ENCODE results near the gene BAHCC1. TPM values are rescaled to one million over a fixed set of nuclear protein-coding genes. Genes with fewer than 3 reads are reported as not detected.

The BAHCC1 gene
- total and polyA plus RNA-seq, 9 donors: 6.9 to 17.4 (median 14.7) TPM

- Histone ChIP-seq H3K9me3 (replicated peaks; ENCODE audit: control insufficient read depth, low read depth, low read length) (no peaks in the 10 kb centered on the region), H3K27me3 (ENCODE audit: control insufficient read depth, insufficient read depth, low read length) (peaks cover 3% of the 10 kb centered on the region), H3K4me1 (ENCODE audit: control insufficient read depth, insufficient read depth, low read length) (peaks cover 84% of the 10 kb centered on the region), H3K27ac (ENCODE audit: low read length) (peak overlapping the region; percentile 87), H3K36me3 (ENCODE audit: control insufficient read depth, insufficient read depth, low read length) (no peaks in the 10 kb centered on the region), H3K4me3 (ENCODE audit: low read length) (peak overlapping the region; percentile 18)
- peak; percentile 89 for DNase-seq
- 23% methylated on average over 23 of the region's 39 CpGs for WGBS (ENCODE audit: insufficient coverage)
Measured at GRCh38 chr17:81403671-81404534, 8.6 kb downstream of the BAHCC1 start.

- peaks cover 3% of the 10 kb centered on the region for H3K27me3 ChIP-seq (ENCODE audit: control insufficient read depth, insufficient read depth, low read length)
- no peak for DNase-seq
- no peaks in the 10 kb centered on the region for H3K36me3 ChIP-seq (ENCODE audit: control insufficient read depth, insufficient read depth, low read length)
- H3K4me3 ChIP-seq (ENCODE audit: low read length): no peak overlapping the region
- H3K27ac ChIP-seq (ENCODE audit: low read length): peak overlapping the region; percentile 74
- H3K9me3 ChIP-seq (replicated peaks; ENCODE audit: control insufficient read depth, low read depth, low read length): no peaks in the 10 kb centered on the region
- peaks cover 92% of the 10 kb centered on the region for H3K4me1 ChIP-seq (ENCODE audit: control insufficient read depth, insufficient read depth, low read length)
- 39% methylated on average over 6 of the region's 11 CpGs for WGBS (ENCODE audit: insufficient coverage)
Measured at GRCh38 chr17:81404558-81405165, 9.4 kb downstream of the BAHCC1 start.

DNA sequence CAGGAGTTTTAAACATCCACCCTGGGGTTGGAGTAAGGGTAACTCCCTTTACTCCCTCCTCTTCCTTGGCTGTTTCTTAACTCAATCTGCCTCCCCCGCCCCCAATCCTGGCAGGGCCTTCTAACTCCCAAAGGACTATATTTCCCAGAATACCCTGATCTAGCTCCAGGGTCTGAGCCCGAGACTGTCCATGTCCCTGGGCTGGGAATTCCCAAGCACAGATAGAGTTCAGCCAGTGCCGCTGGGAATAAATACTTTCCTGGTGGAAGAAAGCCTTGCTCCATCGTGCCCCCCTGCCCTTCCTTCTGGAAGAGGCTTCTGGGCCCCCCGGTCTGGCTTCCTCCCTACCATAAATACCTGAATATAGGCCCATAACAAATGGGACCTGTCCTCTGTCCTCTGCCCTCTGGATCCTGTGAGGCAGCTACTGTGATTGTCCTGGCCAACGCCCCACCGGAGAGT is 10.2 kb downstream of the BAHCC1 start:
- Histone ChIP-seq H3K27ac (ENCODE audit: low read length) (peak overlapping the region; percentile 74), H3K4me1 (ENCODE audit: control insufficient read depth, insufficient read depth, low read length) (peaks cover 92% of the 10 kb centered on the region), H3K27me3 (ENCODE audit: control insufficient read depth, insufficient read depth, low read length) (peaks cover 3% of the 10 kb centered on the region), H3K9me3 (replicated peaks; ENCODE audit: control insufficient read depth, low read depth, low read length) (no peaks in the 10 kb centered on the region), H3K36me3 (ENCODE audit: control insufficient read depth, insufficient read depth, low read length) (no peaks in the 10 kb centered on the region), H3K4me3 (ENCODE audit: low read length) (no peak overlapping the region)
- DNase-seq: peak; percentile 73
- WGBS (ENCODE audit: insufficient coverage): 23% methylated on average over 3 of the region's 7 CpGs

DNA sequence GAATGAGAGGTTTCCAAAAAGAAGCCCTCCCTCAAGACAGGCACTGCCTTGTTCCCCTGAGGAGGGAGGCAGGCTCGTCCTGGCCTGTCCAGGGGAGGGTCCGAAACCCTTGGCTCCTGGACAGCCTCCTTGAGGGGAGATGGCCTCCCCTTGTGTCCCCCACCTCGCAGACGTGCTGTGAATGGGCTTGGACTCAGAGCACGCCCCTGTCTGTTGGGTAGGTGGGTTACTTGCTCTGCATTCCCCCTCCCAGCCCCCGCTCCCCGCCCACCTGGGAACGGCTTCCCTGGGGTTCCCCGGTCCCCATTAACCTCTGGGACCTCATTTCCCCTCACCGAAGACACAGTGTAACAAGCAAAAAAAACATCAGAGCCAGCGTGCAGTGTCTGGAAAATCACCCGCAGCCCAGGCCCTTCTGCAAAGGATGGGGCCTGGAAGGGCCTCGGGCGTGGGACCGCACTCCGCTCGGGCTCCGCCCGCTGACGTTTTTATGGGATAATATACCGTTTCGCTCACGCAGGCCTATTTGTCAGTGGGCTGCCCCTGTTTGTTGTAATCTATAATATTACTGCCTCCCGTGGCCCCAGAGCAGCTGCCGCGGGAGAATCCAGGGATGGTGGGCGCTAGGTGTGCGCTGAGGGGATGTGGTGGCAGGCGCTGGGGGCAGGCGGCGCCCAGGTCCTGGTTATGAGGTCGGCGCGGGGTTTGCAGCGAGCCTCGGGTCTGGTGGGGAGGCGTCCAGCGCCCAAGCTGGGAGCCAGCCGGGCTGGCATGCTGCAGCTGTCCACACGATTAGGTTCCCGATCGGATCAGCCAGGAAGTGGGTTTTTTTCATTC is 11.1 kb downstream of the BAHCC1 start:
- 30% methylated on average over 30 of the region's 42 CpGs for WGBS (ENCODE audit: insufficient coverage)
- Histone ChIP-seq H3K27ac (ENCODE audit: low read length) (peak overlapping the region; percentile 74), H3K36me3 (ENCODE audit: control insufficient read depth, insufficient read depth, low read length) (no peaks in the 10 kb centered on the region), H3K9me3 (replicated peaks; ENCODE audit: control insufficient read depth, low read depth, low read length) (no peaks in the 10 kb centered on the region), H3K4me3 (ENCODE audit: low read length) (peak overlapping the region; percentile 9), H3K4me1 (ENCODE audit: control insufficient read depth, insufficient read depth, low read length) (peaks cover 83% of the 10 kb centered on the region), H3K27me3 (ENCODE audit: control insufficient read depth, insufficient read depth, low read length) (peaks cover 3% of the 10 kb centered on the region)
- DNase-seq: peak; percentile 73

GRCh38 chr17:81408049-81408448 is 12.8 kb downstream of the BAHCC1 start:
- 76% methylated on average over 11 of the region's 14 CpGs for WGBS (ENCODE audit: insufficient coverage)
- Histone ChIP-seq H3K27ac (ENCODE audit: low read length) (no peak overlapping the region), H3K4me1 (ENCODE audit: control insufficient read depth, insufficient read depth, low read length) (peaks cover 83% of the 10 kb centered on the region), H3K9me3 (replicated peaks; ENCODE audit: control insufficient read depth, low read depth, low read length) (no peaks in the 10 kb centered on the region), H3K27me3 (ENCODE audit: control insufficient read depth, insufficient read depth, low read length) (peaks cover 5% of the 10 kb centered on the region), H3K4me3 (ENCODE audit: low read length) (no peak overlapping the region), H3K36me3 (ENCODE audit: control insufficient read depth, insufficient read depth, low read length) (no peaks in the 10 kb centered on the region)
- no peak for DNase-seq

GRCh38 chr17:81409190-81409935 is 14.1 kb downstream of the BAHCC1 start:
- WGBS (ENCODE audit: insufficient coverage): 69% methylated on average over 26 of the region's 27 CpGs
- H3K4me1 ChIP-seq (ENCODE audit: control insufficient read depth, insufficient read depth, low read length): peaks cover 84% of the 10 kb centered on the region
- H3K9me3 ChIP-seq (replicated peaks; ENCODE audit: control insufficient read depth, low read depth, low read length): no peaks in the 10 kb centered on the region
- no peak overlapping the region for H3K27ac ChIP-seq (ENCODE audit: low read length)
- DNase-seq: no peak
- no peaks in the 10 kb centered on the region for H3K36me3 ChIP-seq (ENCODE audit: control insufficient read depth, insufficient read depth, low read length)
- H3K27me3 ChIP-seq (ENCODE audit: control insufficient read depth, insufficient read depth, low read length): peaks cover 7% of the 10 kb centered on the region
- H3K4me3 ChIP-seq (ENCODE audit: low read length): no peak overlapping the region

DNA sequence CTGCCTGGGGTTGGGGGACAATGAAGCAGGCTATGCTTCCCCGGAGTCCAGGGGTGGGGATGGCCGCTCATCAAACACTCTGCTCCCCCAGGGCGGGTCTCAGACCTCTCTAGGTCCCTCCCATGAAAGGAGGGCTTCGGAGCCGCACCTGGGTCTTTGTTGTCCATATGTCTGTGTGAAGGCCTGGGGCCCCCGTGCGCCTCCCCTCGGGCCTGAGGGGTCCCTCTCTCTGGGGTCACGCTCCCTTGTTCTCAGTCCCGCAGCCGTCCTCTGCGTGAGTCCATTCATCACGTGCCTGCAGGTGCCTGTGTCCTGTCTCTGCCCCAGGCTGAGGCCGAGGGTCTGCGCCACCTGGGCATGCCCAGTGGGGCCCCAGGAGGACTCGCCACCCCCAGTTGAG is 15.6 kb downstream of the BAHCC1 start:
- Histone ChIP-seq H3K27ac (ENCODE audit: low read length) (no peak overlapping the region), H3K27me3 (ENCODE audit: control insufficient read depth, insufficient read depth, low read length) (peaks cover 10% of the 10 kb centered on the region), H3K36me3 (ENCODE audit: control insufficient read depth, insufficient read depth, low read length) (no peaks in the 10 kb centered on the region), H3K9me3 (replicated peaks; ENCODE audit: control insufficient read depth, low read depth, low read length) (no peaks in the 10 kb centered on the region), H3K4me3 (ENCODE audit: low read length) (no peak overlapping the region), H3K4me1 (ENCODE audit: control insufficient read depth, insufficient read depth, low read length) (peaks cover 84% of the 10 kb centered on the region)
- no peak for DNase-seq
- 86% methylated on average over 13 of the region's 16 CpGs for WGBS (ENCODE audit: insufficient coverage)

GRCh38 chr17:81411305-81411704 is 16.0 kb downstream of the BAHCC1 start:
- peaks cover 10% of the 10 kb centered on the region for H3K27me3 ChIP-seq (ENCODE audit: control insufficient read depth, insufficient read depth, low read length)
- no peaks in the 10 kb centered on the region for H3K36me3 ChIP-seq (ENCODE audit: control insufficient read depth, insufficient read depth, low read length)
- DNase-seq: no peak
- no peak overlapping the region for H3K4me3 ChIP-seq (ENCODE audit: low read length)
- H3K27ac ChIP-seq (ENCODE audit: low read length): no peak overlapping the region
- H3K9me3 ChIP-seq (replicated peaks; ENCODE audit: control insufficient read depth, low read depth, low read length): no peaks in the 10 kb centered on the region
- no CpG with 5 or more reads among the region's 8 CpGs for WGBS (ENCODE audit: insufficient coverage)
- H3K4me1 ChIP-seq (ENCODE audit: control insufficient read depth, insufficient read depth, low read length): peaks cover 82% of the 10 kb centered on the region

DNA sequence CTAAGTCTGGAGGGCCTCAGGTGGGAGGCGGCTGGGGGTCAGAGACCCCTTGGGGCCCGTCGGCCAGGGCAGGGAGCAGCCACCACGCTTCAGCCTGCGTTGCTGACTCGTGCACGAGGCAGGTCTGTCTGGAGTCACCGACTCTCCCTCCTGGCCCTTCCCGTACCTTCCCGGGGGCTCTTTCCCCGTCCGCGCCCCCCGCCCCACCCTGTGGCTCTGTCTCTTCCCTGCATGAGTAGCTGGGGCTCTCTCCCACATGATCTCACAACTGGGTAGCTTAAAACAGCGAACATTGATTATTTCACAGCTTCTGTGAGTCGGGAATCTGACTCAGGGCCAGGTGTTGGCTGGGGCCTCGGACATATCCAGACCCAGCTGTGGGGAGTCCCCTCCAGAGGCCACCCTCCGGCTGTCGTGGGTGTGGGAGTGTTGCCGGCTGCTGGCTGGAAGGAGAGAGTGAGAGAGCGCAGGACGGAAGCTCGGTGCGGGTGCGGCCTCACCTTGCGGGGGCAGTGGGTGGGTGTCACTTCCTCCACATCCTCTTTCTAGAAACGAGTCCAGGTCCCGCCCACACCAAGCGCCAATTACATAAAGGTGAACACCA is 17.3 kb downstream of the BAHCC1 start:
- WGBS (ENCODE audit: insufficient coverage): 22% methylated on average over 25 of the region's 29 CpGs
- DNase-seq: peak; percentile 92
- Histone ChIP-seq H3K9me3 (replicated peaks; ENCODE audit: control insufficient read depth, low read depth, low read length) (no peaks in the 10 kb centered on the region), H3K36me3 (ENCODE audit: control insufficient read depth, insufficient read depth, low read length) (no peaks in the 10 kb centered on the region), H3K4me3 (ENCODE audit: low read length) (no peak overlapping the region), H3K27ac (ENCODE audit: low read length) (peak overlapping the region; percentile 36), H3K27me3 (ENCODE audit: control insufficient read depth, insufficient read depth, low read length) (peaks cover 10% of the 10 kb centered on the region), H3K4me1 (ENCODE audit: control insufficient read depth, insufficient read depth, low read length) (peaks cover 81% of the 10 kb centered on the region)

Data from muscle of leg (tissue), 11 donors.